Activated naive CD4-positive, alpha-beta T cell treated with anti-CD3 and anti-CD28 coated beads for 36 hours (primary cell): ENCODE measurements around the gene CDHR5. TPM values are rescaled to one million over a fixed set of nuclear protein-coding genes. Genes with fewer than 3 reads are reported as not detected.

Experiments used
- CTCF ChIA-PET: fragments of 350-600 bp; sonication (Branson Sonifier 250); formaldehyde crosslinking; loops from one replicate; lab custom pipeline; 2021; ENCODE audit warnings: antibody characterized with exemption; lab: Charles Lee
- DNase-seq: peaks from one replicate; pipeline ENCODE4 v3.0.0-alpha.2; 2020
- H3K27ac Mint-ChIP-seq: one replicate; pipeline ENCODE4 v1.8.0; 2021; ENCODE audit warnings: mild to moderate bottlenecking, mixed read lengths
- H3K27me3 Mint-ChIP-seq: one replicate; pipeline ENCODE4 v1.8.0; 2021; ENCODE audit warnings: low read depth, mixed read lengths
- H3K36me3 Mint-ChIP-seq: one replicate; pipeline ENCODE4 v1.8.0; 2021; ENCODE audit warnings: low read depth, mixed read lengths
- H3K4me1 Mint-ChIP-seq: one replicate; pipeline ENCODE4 v1.8.0; 2021; ENCODE audit warnings: low read depth, mixed read lengths
- H3K4me3 Mint-ChIP-seq: one replicate; pipeline ENCODE4 v1.8.0; 2021; ENCODE audit warnings: mild to moderate bottlenecking, moderate library complexity, mixed read lengths
- H3K9me3 Mint-ChIP-seq: one replicate; pipeline ENCODE4 v1.8.0; 2021; ENCODE audit warnings: mixed read lengths
- intact Hi-C: fragments of 100-400 bp; cut with micrococcal nuclease; formaldehyde crosslinking; loops from one replicate; pipeline ENCODE4 v1.15.1; 2023
- total RNA-seq, 2 experiments: library from RNA; stranded (reverse); gene quantifications; one replicate each; pipeline ENCODE4 v1.2.3, GENCODE V29; 2021

CDHR5 gene
- total RNA-seq: not detected

GRCh38 chr11:624705-625635 is at the start of gene CDHR5:
TSS of gene CDHR5 (minus strand) at chr11:624955. CDS start at chr11:624902, 53 bp downstream.
- Mint-ChIP-seq H3K27ac (no peak within 1 kb of the TSS), H3K27me3 (peaks cover 30% of the 10 kb centered on the region), H3K9me3 (no peaks in the 10 kb centered on the region), H3K4me3 (no peak within 1 kb of the TSS), H3K4me1 (peaks cover 21% of the 10 kb centered on the region), H3K36me3 (peaks cover 3% of the 10 kb centered on the region)
- CTCF ChIA-PET: no interaction called here
- intact Hi-C loops: no loop called here
- DNase-seq: no peak

GRCh38 chr11:674406-674805 is 49.7 kb upstream of the CDHR5 start:
- Mint-ChIP-seq H3K27ac (no peak overlapping the region), H3K27me3 (no peaks in the 10 kb centered on the region), H3K9me3 (no peaks in the 10 kb centered on the region), H3K4me1 (no peaks in the 10 kb centered on the region), H3K36me3 (peaks cover 20% of the 10 kb centered on the region), H3K4me3 (no peak overlapping the region)
- DNase-seq: no peak
- CTCF ChIA-PET: interaction anchor here (0.5 to 0.8 kb wide), 3 partner anchors 12 to 67 kb away, joined by 3 to 4 read pairs (median 3); no protein-coding TSS in a partner anchor
- intact Hi-C loops: no loop called here

- Mint-ChIP-seq H3K27ac (no peak overlapping the region), H3K27me3 (no peaks in the 10 kb centered on the region), H3K9me3 (no peaks in the 10 kb centered on the region), H3K4me1 (no peaks in the 10 kb centered on the region), H3K4me3 (no peak overlapping the region), H3K36me3 (peaks cover 20% of the 10 kb centered on the region)
- intact Hi-C loops: no loop called here
- CTCF ChIA-PET: interaction anchor here (0.5 to 0.8 kb wide), 2 partner anchors 23 to 66 kb away, joined by 3 to 4 read pairs; no protein-coding TSS in a partner anchor
- no peak for DNase-seq
Observed at GRCh38 chr11:673866-674265, 49.1 kb upstream of the CDHR5 start.

- intact Hi-C loops: no loop called here
- no peaks in the 10 kb centered on the region for H3K4me1 Mint-ChIP-seq
- no peak overlapping the region for H3K27ac Mint-ChIP-seq
- CTCF ChIA-PET: interaction anchor here (1.7 kb wide), 1 partner anchor 57 kb away, joined by 3 read pairs; no protein-coding TSS in a partner anchor
- H3K36me3 Mint-ChIP-seq: peaks cover 14% of the 10 kb centered on the region
- no peak overlapping the region for H3K4me3 Mint-ChIP-seq
- H3K27me3 Mint-ChIP-seq: no peaks in the 10 kb centered on the region
- no peaks in the 10 kb centered on the region for H3K9me3 Mint-ChIP-seq
- DNase-seq: no peak
Observed at GRCh38 chr11:665704-666281, 41.0 kb upstream of the CDHR5 start.

- no peak for DNase-seq
- Mint-ChIP-seq H3K36me3 (peaks cover 14% of the 10 kb centered on the region), H3K27me3 (no peaks in the 10 kb centered on the region), H3K4me1 (no peaks in the 10 kb centered on the region), H3K9me3 (no peaks in the 10 kb centered on the region), H3K4me3 (no peak overlapping the region), H3K27ac (no peak overlapping the region)
- intact Hi-C loops: no loop called here
- CTCF ChIA-PET: interaction anchor here (0.7 to 1.7 kb wide), 3 partner anchors 58 to 61 kb away, joined by 3 read pairs; no protein-coding TSS in a partner anchor
Observed at GRCh38 chr11:665062-665703, 40.4 kb upstream of the CDHR5 start.

- Mint-ChIP-seq H3K27me3 (no peaks in the 10 kb centered on the region), H3K36me3 (peaks cover 11% of the 10 kb centered on the region), H3K9me3 (no peaks in the 10 kb centered on the region), H3K4me3 (no peak overlapping the region), H3K4me1 (no peaks in the 10 kb centered on the region), H3K27ac (no peak overlapping the region)
- CTCF ChIA-PET: interaction anchor here (0.9 to 1.1 kb wide), 3 partner anchors 12 to 58 kb away, joined by 3 read pairs; no protein-coding TSS in a partner anchor
- DNase-seq: peak; percentile 59
- intact Hi-C loops: loop anchor here (1.0 kb wide), 1 partner anchor 61 kb away; no protein-coding TSS in a partner anchor
Observed at GRCh38 chr11:662689-663274, 38.0 kb upstream of the CDHR5 start.

- Mint-ChIP-seq H3K36me3 (peaks cover 7% of the 10 kb centered on the region), H3K9me3 (no peaks in the 10 kb centered on the region), H3K4me3 (no peak overlapping the region), H3K27me3 (no peaks in the 10 kb centered on the region), H3K27ac (no peak overlapping the region), H3K4me1 (no peaks in the 10 kb centered on the region)
- intact Hi-C loops: no loop called here
- DNase-seq: no peak
- CTCF ChIA-PET: interaction anchor here (0.7 to 1.6 kb wide), 3 partner anchors 17 to 63 kb away, joined by 4 to 5 read pairs (median 5); no protein-coding TSS in a partner anchor
Observed at GRCh38 chr11:660681-661444, 36.1 kb upstream of the CDHR5 start.

GRCh38 chr11:660281-660680 is 35.5 kb upstream of the CDHR5 start:
- no peaks in the 10 kb centered on the region for H3K4me1 Mint-ChIP-seq
- DNase-seq: no peak
- H3K27me3 Mint-ChIP-seq: no peaks in the 10 kb centered on the region
- H3K4me3 Mint-ChIP-seq: no peak overlapping the region
- no peak overlapping the region for H3K27ac Mint-ChIP-seq
- CTCF ChIA-PET: interaction anchor here (1.4 to 1.6 kb wide), 2 partner anchors 17 to 64 kb away, joined by 5 read pairs; no protein-coding TSS in a partner anchor
- H3K9me3 Mint-ChIP-seq: no peaks in the 10 kb centered on the region
- H3K36me3 Mint-ChIP-seq: peaks cover 7% of the 10 kb centered on the region
- intact Hi-C loops: no loop called here

- CTCF ChIA-PET: no interaction called here
- DNase-seq: no peak
- Mint-ChIP-seq H3K4me1 (no peaks in the 10 kb centered on the region), H3K4me3 (no peak overlapping the region), H3K9me3 (no peaks in the 10 kb centered on the region), H3K36me3 (peaks cover 8% of the 10 kb centered on the region), H3K27ac (no peak overlapping the region), H3K27me3 (no peaks in the 10 kb centered on the region)
- intact Hi-C loops: no loop called here
Observed at GRCh38 chr11:659532-660085, 34.9 kb upstream of the CDHR5 start.

- Mint-ChIP-seq H3K27me3 (no peaks in the 10 kb centered on the region), H3K27ac (no peak overlapping the region), H3K4me1 (no peaks in the 10 kb centered on the region), H3K9me3 (no peaks in the 10 kb centered on the region), H3K36me3 (peaks cover 10% of the 10 kb centered on the region), H3K4me3 (no peak overlapping the region)
- intact Hi-C loops: no loop called here
- no peak for DNase-seq
- CTCF ChIA-PET: no interaction called here
Observed at GRCh38 chr11:657691-658126, 33.0 kb upstream of the CDHR5 start.

- H3K27me3 Mint-ChIP-seq: no peaks in the 10 kb centered on the region
- DNase-seq: no peak
- H3K27ac Mint-ChIP-seq: no peak overlapping the region
- H3K4me3 Mint-ChIP-seq: no peak overlapping the region
- H3K4me1 Mint-ChIP-seq: no peaks in the 10 kb centered on the region
- no peaks in the 10 kb centered on the region for H3K9me3 Mint-ChIP-seq
- H3K36me3 Mint-ChIP-seq: peaks cover 12% of the 10 kb centered on the region
- CTCF ChIA-PET: no interaction called here
- intact Hi-C loops: no loop called here
Observed at GRCh38 chr11:656866-657265, 32.1 kb upstream of the CDHR5 start.
